Lower leg skin (tissue), 3 donors: Measurements from ENCODE around the gene MCOLN2.

Experiments
- POLR2A ChIP-seq, 2 donors: fragments of 450-650 bp; IDR thresholded peaks; one replicate each; pipeline ENCODE4 v1.6.1; 2016 to 2017; ENCODE audit warnings: antibody characterized with exemption in 2 of 2, mild to moderate bottlenecking in 1 of 2, moderate library complexity in 1 of 2
- TF ChIP-seq, protein P1 (sequence below), 3 donors: fragments of 450-650 bp; IDR thresholded peaks; one replicate each; pipeline ENCODE4 v1.5.1; 2016; ENCODE audit warnings: antibody characterized with exemption in 3 of 3, mild to moderate bottlenecking in 3 of 3, moderate library complexity in 2 of 3

DNA sequence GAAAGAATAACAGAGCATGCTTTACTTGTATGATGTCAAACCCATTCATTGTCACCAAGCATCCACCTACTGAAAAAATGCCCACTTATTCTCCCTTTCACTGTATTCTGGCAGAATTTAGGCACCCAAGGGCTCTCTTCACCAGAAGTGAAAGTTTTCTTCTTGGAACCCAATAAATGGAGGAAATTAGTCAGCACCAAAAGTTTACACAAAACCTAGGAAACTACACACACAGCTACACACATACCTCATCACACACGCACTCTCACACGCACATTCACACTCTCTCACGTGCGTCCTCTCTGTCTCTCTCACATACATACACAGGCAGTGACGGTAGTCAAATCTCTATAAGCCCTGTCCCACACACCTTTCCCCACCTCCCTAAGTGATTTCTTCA lies 37.6 kb downstream of the MCOLN2 start:
- TF ChIP-seq, protein P1, sequence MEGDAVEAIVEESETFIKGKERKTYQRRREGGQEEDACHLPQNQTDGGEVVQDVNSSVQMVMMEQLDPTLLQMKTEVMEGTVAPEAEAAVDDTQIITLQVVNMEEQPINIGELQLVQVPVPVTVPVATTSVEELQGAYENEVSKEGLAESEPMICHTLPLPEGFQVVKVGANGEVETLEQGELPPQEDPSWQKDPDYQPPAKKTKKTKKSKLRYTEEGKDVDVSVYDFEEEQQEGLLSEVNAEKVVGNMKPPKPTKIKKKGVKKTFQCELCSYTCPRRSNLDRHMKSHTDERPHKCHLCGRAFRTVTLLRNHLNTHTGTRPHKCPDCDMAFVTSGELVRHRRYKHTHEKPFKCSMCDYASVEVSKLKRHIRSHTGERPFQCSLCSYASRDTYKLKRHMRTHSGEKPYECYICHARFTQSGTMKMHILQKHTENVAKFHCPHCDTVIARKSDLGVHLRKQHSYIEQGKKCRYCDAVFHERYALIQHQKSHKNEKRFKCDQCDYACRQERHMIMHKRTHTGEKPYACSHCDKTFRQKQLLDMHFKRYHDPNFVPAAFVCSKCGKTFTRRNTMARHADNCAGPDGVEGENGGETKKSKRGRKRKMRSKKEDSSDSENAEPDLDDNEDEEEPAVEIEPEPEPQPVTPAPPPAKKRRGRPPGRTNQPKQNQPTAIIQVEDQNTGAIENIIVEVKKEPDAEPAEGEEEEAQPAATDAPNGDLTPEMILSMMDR (IDR thresholded peaks at IDR 0.05), result no peak
- no peak for TF ChIP-seq POLR2A (IDR thresholded peaks at IDR 0.05)
